C4-2B (cell line): ENCODE results near the gene SEC22A.

Source experiments
- ZFX ChIP-seq: fragments of 450-650 bp; IDR thresholded peaks from 2 replicates; pipeline ENCODE4 v1.6.1; 2017
- TF ChIP-seq, protein P1 (sequence below): fragments of 450-650 bp; conservative IDR thresholded peaks from 2 replicates; pipeline ENCODE4 v1.5.1; 2017; ENCODE audit warnings: mild to moderate bottlenecking

DNA sequence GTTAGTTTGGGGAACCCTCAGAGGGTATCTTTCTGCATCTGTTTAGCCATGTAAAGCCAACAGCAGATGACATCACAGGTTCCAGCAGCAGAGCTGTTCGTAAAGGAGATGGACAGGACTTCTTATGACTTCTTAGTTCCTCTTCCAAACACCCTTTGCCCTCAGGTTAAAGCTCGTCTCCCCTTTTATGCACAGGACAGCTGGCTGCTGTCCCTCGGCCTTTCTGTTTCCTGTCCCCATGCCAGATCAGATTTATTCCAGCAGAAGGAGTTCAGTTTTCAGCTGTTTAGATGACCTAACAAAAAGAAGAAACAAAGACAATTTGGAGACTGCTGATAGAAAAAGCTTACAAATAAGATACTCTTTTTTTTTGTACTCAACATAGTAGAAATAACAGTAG is 45.1 kb downstream of the SEC22A start:
- TF ChIP-seq, protein P1, sequence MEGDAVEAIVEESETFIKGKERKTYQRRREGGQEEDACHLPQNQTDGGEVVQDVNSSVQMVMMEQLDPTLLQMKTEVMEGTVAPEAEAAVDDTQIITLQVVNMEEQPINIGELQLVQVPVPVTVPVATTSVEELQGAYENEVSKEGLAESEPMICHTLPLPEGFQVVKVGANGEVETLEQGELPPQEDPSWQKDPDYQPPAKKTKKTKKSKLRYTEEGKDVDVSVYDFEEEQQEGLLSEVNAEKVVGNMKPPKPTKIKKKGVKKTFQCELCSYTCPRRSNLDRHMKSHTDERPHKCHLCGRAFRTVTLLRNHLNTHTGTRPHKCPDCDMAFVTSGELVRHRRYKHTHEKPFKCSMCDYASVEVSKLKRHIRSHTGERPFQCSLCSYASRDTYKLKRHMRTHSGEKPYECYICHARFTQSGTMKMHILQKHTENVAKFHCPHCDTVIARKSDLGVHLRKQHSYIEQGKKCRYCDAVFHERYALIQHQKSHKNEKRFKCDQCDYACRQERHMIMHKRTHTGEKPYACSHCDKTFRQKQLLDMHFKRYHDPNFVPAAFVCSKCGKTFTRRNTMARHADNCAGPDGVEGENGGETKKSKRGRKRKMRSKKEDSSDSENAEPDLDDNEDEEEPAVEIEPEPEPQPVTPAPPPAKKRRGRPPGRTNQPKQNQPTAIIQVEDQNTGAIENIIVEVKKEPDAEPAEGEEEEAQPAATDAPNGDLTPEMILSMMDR: no peak
- no peak for TF ChIP-seq ZFX
